OCI-LY3 (cell line): Measurements from ENCODE around the gene ARMH3.

Source experiments
- EZH2phosphoT487 ChIP-seq: fragments of 200-600 bp; shearing (Covaris generic); IDR thresholded peaks from 2 replicates; pipeline ENCODE4 v1.6.1; 2018; ENCODE audit warnings: antibody characterized with exemption, mixed run types, low read depth
- TF ChIP-seq, protein P1 (sequence below): fragments of 200-600, 300-600 bp; sonication (generic); IDR thresholded peaks from 2 replicates; pipeline ENCODE4 v1.5.1; 2014; ENCODE audit warnings: antibody characterized with exemption, low read length, low read depth

DNA sequence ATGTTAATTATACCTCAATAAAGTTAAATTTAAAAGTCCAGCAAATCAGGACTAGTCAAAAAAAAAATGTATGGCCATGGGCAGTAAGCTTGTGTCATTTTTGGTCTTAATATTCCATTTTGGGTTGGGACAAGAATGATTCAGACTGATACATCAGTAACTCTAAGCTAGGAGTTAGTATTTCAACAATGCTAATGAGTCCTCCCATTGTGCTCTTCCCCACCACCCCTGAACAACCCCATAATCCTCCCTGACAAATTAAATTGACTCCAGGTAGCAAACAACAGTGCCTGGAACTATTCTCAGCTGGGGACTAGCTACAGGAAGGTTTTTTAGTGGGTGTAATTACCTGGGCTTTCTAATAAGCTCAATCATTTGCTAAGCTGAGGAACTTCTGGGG, 181.7 kb downstream of the ARMH3 start:
- TF ChIP-seq, protein P1, sequence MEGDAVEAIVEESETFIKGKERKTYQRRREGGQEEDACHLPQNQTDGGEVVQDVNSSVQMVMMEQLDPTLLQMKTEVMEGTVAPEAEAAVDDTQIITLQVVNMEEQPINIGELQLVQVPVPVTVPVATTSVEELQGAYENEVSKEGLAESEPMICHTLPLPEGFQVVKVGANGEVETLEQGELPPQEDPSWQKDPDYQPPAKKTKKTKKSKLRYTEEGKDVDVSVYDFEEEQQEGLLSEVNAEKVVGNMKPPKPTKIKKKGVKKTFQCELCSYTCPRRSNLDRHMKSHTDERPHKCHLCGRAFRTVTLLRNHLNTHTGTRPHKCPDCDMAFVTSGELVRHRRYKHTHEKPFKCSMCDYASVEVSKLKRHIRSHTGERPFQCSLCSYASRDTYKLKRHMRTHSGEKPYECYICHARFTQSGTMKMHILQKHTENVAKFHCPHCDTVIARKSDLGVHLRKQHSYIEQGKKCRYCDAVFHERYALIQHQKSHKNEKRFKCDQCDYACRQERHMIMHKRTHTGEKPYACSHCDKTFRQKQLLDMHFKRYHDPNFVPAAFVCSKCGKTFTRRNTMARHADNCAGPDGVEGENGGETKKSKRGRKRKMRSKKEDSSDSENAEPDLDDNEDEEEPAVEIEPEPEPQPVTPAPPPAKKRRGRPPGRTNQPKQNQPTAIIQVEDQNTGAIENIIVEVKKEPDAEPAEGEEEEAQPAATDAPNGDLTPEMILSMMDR: no peak
- TF ChIP-seq EZH2phosphoT487: no peak
